ENCODE results near the gene SUCLG1. TPM values are rescaled to one million over a fixed set of nuclear protein-coding genes. Genes with fewer than 3 reads are reported as not detected.
"Not testable (repeated sequence)": the region's sequence is repeated elsewhere in the genome, so short reads cannot be mapped to it uniquely, and the experiment has no call there.

The SUCLG1 gene
- polyA plus RNA-seq, 1 of the 3 experiments (the other 2 are of a cell fraction) = 32.7 TPM

GRCh38 chr2:84409531-84409930 lies 49.5 kb downstream of the SUCLG1 start:
- Histone ChIP-seq H3K36me3 (replicated peaks in 1 of 2; ENCODE audit: control insufficient read depth in 1 of 2, insufficient read depth in 2 of 2, low read length in 1 of 2) (no peaks in the 10 kb centered on the region), H3K9me2 (no peaks in the 10 kb centered on the region; the same call in 1 of the 2 replicates), H2AFZ (ENCODE audit: low read depth) (no peak overlapping the region), H3K79me2 (ENCODE audit: insufficient read depth) (no peaks in the 10 kb centered on the region), H3K27me3 (ENCODE audit: insufficient read depth) (no peaks in the 10 kb centered on the region; the same call in 1 of the 2 replicates), H3K27ac (ENCODE audit: low read depth in 2 of 2, low read length in 1 of 2) (no peak overlapping the region), H3K9me3 (no peaks in the 10 kb centered on the region), H3K4me1 (ENCODE audit: control insufficient read depth in 1 of 2, insufficient read depth in 2 of 2, low read depth in 1 of 2, low read length in 1 of 2) (no peaks in the 10 kb centered on the region), H4K20me1 (ENCODE audit: insufficient read depth) (no peaks in the 10 kb centered on the region), H3F3A (replicated peaks; ENCODE audit: insufficient read depth) (no peaks in the 10 kb centered on the region), H3K4me2 (no peak overlapping the region), H3K4me3 (ENCODE audit: low read depth in 2 of 2, low read length in 1 of 2) (no peak overlapping the region), H3K9ac (no peak overlapping the region)
- POLR2A ChIA-PET = no interaction called here
- TF ChIP-seq CHD2 (IDR thresholded peaks at IDR 0.05; ENCODE audit: low read length, partially characterized antibody) (no peak), FOXM1 (IDR thresholded peaks at IDR 0.05; ENCODE audit: low read depth) (no peak), MAX (IDR thresholded peaks at IDR 0.05; ENCODE audit: low read depth) (no peak), PBX3 (IDR thresholded peaks at IDR 0.05) (no peak), ZBTB33 (IDR thresholded peaks at IDR 0.05; ENCODE audit: borderline replicate concordance, low read depth) (no peak), ELF1 (IDR thresholded peaks at IDR 0.05) (no peak), SMC3 (IDR thresholded peaks at IDR 0.05; ENCODE audit: low read depth, low read length) (no peak), POLR2AphosphoS5 (IDR thresholded peaks at IDR 0.05; ENCODE audit: low read depth, low read length) (no peak), GABPA (IDR thresholded peaks at IDR 0.05; ENCODE audit: low read depth) (no peak), MEF2A (IDR thresholded peaks at IDR 0.05; ENCODE audit: borderline replicate concordance, low read depth) (no peak), TCF12 (IDR thresholded peaks at IDR 0.05) (no peak), EZH2phosphoT487 (IDR thresholded peaks at IDR 0.05; ENCODE audit: borderline replicate concordance, low read depth) (no peak)
- TF ChIP-seq, protein P1, sequence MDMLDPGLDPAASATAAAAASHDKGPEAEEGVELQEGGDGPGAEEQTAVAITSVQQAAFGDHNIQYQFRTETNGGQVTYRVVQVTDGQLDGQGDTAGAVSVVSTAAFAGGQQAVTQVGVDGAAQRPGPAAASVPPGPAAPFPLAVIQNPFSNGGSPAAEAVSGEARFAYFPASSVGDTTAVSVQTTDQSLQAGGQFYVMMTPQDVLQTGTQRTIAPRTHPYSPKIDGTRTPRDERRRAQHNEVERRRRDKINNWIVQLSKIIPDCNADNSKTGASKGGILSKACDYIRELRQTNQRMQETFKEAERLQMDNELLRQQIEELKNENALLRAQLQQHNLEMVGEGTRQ (IDR thresholded peaks at IDR 0.05; ENCODE audit: borderline replicate concordance, low read depth, low read length) = no peak
- TF ChIP-seq, protein P2, sequence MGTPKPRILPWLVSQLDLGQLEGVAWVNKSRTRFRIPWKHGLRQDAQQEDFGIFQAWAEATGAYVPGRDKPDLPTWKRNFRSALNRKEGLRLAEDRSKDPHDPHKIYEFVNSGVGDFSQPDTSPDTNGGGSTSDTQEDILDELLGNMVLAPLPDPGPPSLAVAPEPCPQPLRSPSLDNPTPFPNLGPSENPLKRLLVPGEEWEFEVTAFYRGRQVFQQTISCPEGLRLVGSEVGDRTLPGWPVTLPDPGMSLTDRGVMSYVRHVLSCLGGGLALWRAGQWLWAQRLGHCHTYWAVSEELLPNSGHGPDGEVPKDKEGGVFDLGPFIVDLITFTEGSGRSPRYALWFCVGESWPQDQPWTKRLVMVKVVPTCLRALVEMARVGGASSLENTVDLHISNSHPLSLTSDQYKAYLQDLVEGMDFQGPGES (IDR thresholded peaks at IDR 0.05; ENCODE audit: low read depth, low read length) = no peak
- no peak for DNase-seq
- CTCF ChIA-PET = interaction anchor here (1.5 kb wide), 1 partner anchor 9 kb away, joined by 5 read pairs; no protein-coding TSS in a partner anchor
- WGBS (ENCODE audit: low lambda C conversion rate) = 46% methylated on average over 2 of the region's 2 CpGs

GRCh38 chr2:84402111-84402510 lies 57.0 kb downstream of the SUCLG1 start:
- WGBS (ENCODE audit: low lambda C conversion rate) = 15% methylated on average over 3 of the region's 3 CpGs
- H3K9ac ChIP-seq; H2AFZ ChIP-seq (ENCODE audit: low read depth); H3K4me2 ChIP-seq; POLR2A ChIA-PET; H3K36me3 ChIP-seq (replicated peaks in 1 of 2; ENCODE audit: control insufficient read depth in 1 of 2, insufficient read depth in 2 of 2, low read length in 1 of 2); H4K20me1 ChIP-seq (ENCODE audit: insufficient read depth); DNase-seq; H3K27me3 ChIP-seq (ENCODE audit: insufficient read depth); H3K4me3 ChIP-seq (ENCODE audit: low read depth in 2 of 2, low read length in 1 of 2); CTCF ChIA-PET; H3K27ac ChIP-seq (ENCODE audit: low read depth in 2 of 2, low read length in 1 of 2); H3K79me2 ChIP-seq (ENCODE audit: insufficient read depth); H3K4me1 ChIP-seq (ENCODE audit: control insufficient read depth in 1 of 2, insufficient read depth in 2 of 2, low read depth in 1 of 2, low read length in 1 of 2); H3K9me3 ChIP-seq; H3K9me2 ChIP-seq; H3F3A ChIP-seq (replicated peaks; ENCODE audit: insufficient read depth): not testable (repeated sequence)

GRCh38 chr2:84399839-84400238 lies 59.2 kb downstream of the SUCLG1 start:
- H2AFZ ChIP-seq (ENCODE audit: low read depth); H4K20me1 ChIP-seq (ENCODE audit: insufficient read depth); H3K9me3 ChIP-seq; H3K4me1 ChIP-seq (ENCODE audit: control insufficient read depth in 1 of 2, insufficient read depth in 2 of 2, low read depth in 1 of 2, low read length in 1 of 2); H3F3A ChIP-seq (replicated peaks; ENCODE audit: insufficient read depth); H3K79me2 ChIP-seq (ENCODE audit: insufficient read depth); H3K36me3 ChIP-seq (replicated peaks in 1 of 2; ENCODE audit: control insufficient read depth in 1 of 2, insufficient read depth in 2 of 2, low read length in 1 of 2); H3K4me2 ChIP-seq; H3K9ac ChIP-seq; H3K4me3 ChIP-seq (ENCODE audit: low read depth in 2 of 2, low read length in 1 of 2); POLR2A ChIA-PET; H3K27ac ChIP-seq (ENCODE audit: low read depth in 2 of 2, low read length in 1 of 2); DNase-seq; H3K9me2 ChIP-seq; H3K27me3 ChIP-seq (ENCODE audit: insufficient read depth): not testable (repeated sequence)
- CTCF ChIA-PET = interaction anchor here (1.2 to 1.4 kb wide), 2 partner anchors 17 to 85 kb away, joined by 3 to 4 read pairs; no protein-coding TSS in a partner anchor
- WGBS (ENCODE audit: low lambda C conversion rate) = 21% methylated on average over 1 of the region's 1 CpG

Data from SK-N-SH (cell line).